ENCODE results near the gene SHISA2. TPM values are rescaled to one million over a fixed set of nuclear protein-coding genes. Genes with fewer than 3 reads are reported as not detected.

The SHISA2 gene
- total RNA-seq, 2 donors from 2014 or later: 195 to 292 TPM

DNA sequence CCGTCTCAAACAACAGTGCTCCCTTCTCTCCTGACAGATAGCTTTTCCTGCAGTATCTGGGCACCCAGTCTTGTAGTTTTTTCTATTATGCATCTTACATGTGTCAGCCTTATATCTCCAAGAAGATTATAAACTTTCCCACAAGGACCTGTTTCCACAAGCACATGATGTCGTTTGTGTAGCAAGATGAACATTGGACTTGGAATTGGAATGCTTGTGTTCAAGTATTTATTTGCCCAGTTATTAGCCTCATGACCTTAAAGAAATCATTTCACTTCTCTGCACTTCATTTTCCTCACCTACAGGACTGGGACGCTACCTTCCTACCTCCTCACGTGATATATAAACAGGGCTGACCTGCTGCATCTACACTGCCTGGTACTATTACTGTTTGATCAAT is 21.5 kb downstream of the SHISA2 start:
- Mint-ChIP-seq H3K27ac (no peak overlapping the region), H3K4me1 (peaks cover 2% of the 10 kb centered on the region), H3K4me3 (no peak overlapping the region), H3K9me3 (peaks cover 17% of the 10 kb centered on the region), H3K27me3 (ENCODE audit: insufficient read depth) (no peaks in the 10 kb centered on the region), H3K36me3 (ENCODE audit: low read depth) (no peaks in the 10 kb centered on the region)
- Histone ChIP-seq H3K27ac (ENCODE audit: low read depth, low read length) (no peak overlapping the region), H3K36me3 (ENCODE audit: control insufficient read depth, insufficient read depth, low read length) (no peaks in the 10 kb centered on the region), H3K4me1 (ENCODE audit: control insufficient read depth, insufficient read depth, low read length) (no peaks in the 10 kb centered on the region), H3K9me3 (ENCODE audit: control insufficient read depth, low read length) (peaks cover 14% of the 10 kb centered on the region), H3K9ac (ENCODE audit: extremely low read depth, low read length, poor library complexity, severe bottlenecking) (no peak overlapping the region), H3K4me3 (ENCODE audit: low read length) (no peak overlapping the region), H3K27me3 (ENCODE audit: control insufficient read depth, insufficient read depth, low read length, poor library complexity, severe bottlenecking) (no peaks in the 10 kb centered on the region)
- no peak for DNase-seq
- TF ChIP-seq, protein P1, sequence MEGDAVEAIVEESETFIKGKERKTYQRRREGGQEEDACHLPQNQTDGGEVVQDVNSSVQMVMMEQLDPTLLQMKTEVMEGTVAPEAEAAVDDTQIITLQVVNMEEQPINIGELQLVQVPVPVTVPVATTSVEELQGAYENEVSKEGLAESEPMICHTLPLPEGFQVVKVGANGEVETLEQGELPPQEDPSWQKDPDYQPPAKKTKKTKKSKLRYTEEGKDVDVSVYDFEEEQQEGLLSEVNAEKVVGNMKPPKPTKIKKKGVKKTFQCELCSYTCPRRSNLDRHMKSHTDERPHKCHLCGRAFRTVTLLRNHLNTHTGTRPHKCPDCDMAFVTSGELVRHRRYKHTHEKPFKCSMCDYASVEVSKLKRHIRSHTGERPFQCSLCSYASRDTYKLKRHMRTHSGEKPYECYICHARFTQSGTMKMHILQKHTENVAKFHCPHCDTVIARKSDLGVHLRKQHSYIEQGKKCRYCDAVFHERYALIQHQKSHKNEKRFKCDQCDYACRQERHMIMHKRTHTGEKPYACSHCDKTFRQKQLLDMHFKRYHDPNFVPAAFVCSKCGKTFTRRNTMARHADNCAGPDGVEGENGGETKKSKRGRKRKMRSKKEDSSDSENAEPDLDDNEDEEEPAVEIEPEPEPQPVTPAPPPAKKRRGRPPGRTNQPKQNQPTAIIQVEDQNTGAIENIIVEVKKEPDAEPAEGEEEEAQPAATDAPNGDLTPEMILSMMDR (conservative IDR thresholded peaks at IDR 0.05): no peak
- 82 to 94% methylated on average over 1 to 4 of the region's 4 CpGs for WGBS, 2 experiments (ENCODE audit: insufficient coverage in 1 of 2, insufficient read length in 1 of 2)

DNA sequence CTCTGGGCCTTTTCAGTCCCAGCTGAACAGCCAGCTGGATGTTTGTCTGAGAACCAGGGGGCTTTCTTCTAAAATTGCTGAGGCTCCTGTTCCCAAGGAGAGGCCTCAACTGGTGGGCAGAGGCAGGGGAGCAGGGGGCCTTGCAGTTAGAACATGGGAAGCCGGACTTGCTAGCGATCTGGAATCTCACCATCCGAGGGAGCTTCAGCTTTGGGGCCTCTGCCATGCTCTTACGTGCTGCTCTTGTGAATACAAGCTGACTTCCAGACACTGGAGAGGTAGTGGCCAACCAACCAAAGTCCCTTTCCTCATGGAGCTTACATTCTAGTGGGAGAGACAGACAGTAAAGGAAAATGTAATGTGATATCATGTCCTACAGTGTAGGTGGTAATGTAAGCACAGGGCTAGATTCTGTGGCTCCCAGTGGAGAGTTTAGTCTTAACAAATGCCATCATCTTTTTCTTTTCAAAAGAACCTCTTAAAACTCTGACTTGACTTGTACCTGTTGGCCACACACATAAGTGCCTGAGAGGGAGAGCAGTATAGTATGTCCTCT is 22.2 kb downstream of the SHISA2 start:
- Mint-ChIP-seq H3K27me3 (ENCODE audit: insufficient read depth) (no peaks in the 10 kb centered on the region), H3K9me3 (peaks cover 17% of the 10 kb centered on the region), H3K4me1 (peaks cover 8% of the 10 kb centered on the region), H3K27ac (no peak overlapping the region), H3K4me3 (no peak overlapping the region), H3K36me3 (ENCODE audit: low read depth) (no peaks in the 10 kb centered on the region)
- TF ChIP-seq, protein P1 (conservative IDR thresholded peaks at IDR 0.05): no peak
- Histone ChIP-seq H3K9ac (ENCODE audit: extremely low read depth, low read length, poor library complexity, severe bottlenecking) (no peak overlapping the region), H3K27ac (ENCODE audit: low read depth, low read length) (no peak overlapping the region), H3K9me3 (ENCODE audit: control insufficient read depth, low read length) (peaks cover 14% of the 10 kb centered on the region), H3K36me3 (ENCODE audit: control insufficient read depth, insufficient read depth, low read length) (no peaks in the 10 kb centered on the region), H3K27me3 (ENCODE audit: control insufficient read depth, insufficient read depth, low read length, poor library complexity, severe bottlenecking) (no peaks in the 10 kb centered on the region), H3K4me1 (ENCODE audit: control insufficient read depth, insufficient read depth, low read length) (no peaks in the 10 kb centered on the region), H3K4me3 (ENCODE audit: low read length) (no peak overlapping the region)
- WGBS, 2 experiments (ENCODE audit: insufficient coverage in 1 of 2, insufficient read length in 1 of 2): 92 to 100% methylated on average over 2 to 4 of the region's 4 CpGs
- no peak for DNase-seq

DNA sequence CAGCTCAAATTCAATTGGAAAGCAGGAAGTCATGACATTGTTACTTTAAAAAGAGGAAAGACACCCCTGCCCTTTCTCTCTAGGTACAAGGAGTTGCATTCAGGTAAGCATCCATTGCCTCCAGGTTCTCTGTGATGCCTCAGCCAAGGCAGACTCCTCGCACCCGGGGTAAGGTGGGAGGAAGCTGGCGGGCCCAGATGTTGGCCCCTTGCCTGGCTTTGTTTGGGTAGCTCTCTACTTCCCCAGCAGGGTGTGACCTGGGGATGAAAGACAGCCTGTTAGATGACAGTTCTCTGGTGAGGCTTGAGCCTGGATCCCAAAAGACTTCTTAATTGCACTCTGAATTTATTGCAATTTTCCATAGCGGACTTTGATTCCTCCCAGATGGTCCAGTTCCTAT is 25.6 kb downstream of the SHISA2 start:
- Mint-ChIP-seq H3K9me3 (peaks cover 7% of the 10 kb centered on the region), H3K27ac (no peak overlapping the region), H3K27me3 (ENCODE audit: insufficient read depth) (peaks cover 1% of the 10 kb centered on the region), H3K4me3 (no peak overlapping the region), H3K4me1 (peaks cover 13% of the 10 kb centered on the region), H3K36me3 (ENCODE audit: low read depth) (no peaks in the 10 kb centered on the region)
- H3K4me1 ChIP-seq (ENCODE audit: control insufficient read depth, insufficient read depth, low read length): no peaks in the 10 kb centered on the region
- no peak overlapping the region for H3K4me3 ChIP-seq (ENCODE audit: low read length)
- H3K9ac ChIP-seq (ENCODE audit: extremely low read depth, low read length, poor library complexity, severe bottlenecking): no peak overlapping the region
- peaks cover 6% of the 10 kb centered on the region for H3K9me3 ChIP-seq (ENCODE audit: control insufficient read depth, low read length)
- TF ChIP-seq, protein P1 (conservative IDR thresholded peaks at IDR 0.05): no peak
- no peaks in the 10 kb centered on the region for H3K27me3 ChIP-seq (ENCODE audit: control insufficient read depth, insufficient read depth, low read length, poor library complexity, severe bottlenecking)
- no peak overlapping the region for H3K27ac ChIP-seq (ENCODE audit: low read depth, low read length)
- WGBS, 2 experiments (ENCODE audit: insufficient coverage in 1 of 2, insufficient read length in 1 of 2): 89 to 93% methylated on average over 3 to 4 of the region's 4 CpGs
- no peak for DNase-seq
- H3K36me3 ChIP-seq (ENCODE audit: control insufficient read depth, insufficient read depth, low read length): no peaks in the 10 kb centered on the region
